HG02763 (cell line): Measurements from ENCODE around the gene CDC40.
A peak's percentile ranks its signal among the peaks of the same experiment; 100 is the strongest.
"Not testable (repeated sequence)": the region's sequence is repeated elsewhere in the genome, so short reads cannot be mapped to it uniquely, and the experiment has no call there.

Experiments
- ATAC-seq: cut with Tn5 transposase; IDR thresholded peaks from one replicate; pipeline ENCODE4 v1.9.1; 2021; ENCODE audit warnings: mild to moderate bottlenecking, moderate library complexity; ENCODE audit not compliant: unreplicated experiment

The CDC40 gene

DNA sequence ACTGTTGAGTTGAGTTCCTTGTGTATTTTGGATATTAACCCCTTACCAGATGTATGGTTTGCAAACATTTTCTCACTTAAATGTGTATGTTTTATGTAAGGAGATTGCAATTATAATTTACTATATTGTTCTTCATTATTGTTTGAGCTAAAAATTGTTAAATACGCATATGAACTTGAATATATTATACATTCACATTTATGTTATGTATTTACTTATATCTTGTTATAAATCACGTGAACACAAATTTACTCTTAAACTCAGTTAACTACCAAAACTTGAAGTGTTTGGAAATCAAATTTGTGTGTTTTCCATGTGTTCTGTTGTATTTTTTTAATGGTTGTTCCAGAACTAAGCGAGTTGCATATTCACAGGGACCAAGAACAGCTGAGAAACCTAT, 18.3 kb downstream of the CDC40 start:
- no peak for ATAC-seq

DNA sequence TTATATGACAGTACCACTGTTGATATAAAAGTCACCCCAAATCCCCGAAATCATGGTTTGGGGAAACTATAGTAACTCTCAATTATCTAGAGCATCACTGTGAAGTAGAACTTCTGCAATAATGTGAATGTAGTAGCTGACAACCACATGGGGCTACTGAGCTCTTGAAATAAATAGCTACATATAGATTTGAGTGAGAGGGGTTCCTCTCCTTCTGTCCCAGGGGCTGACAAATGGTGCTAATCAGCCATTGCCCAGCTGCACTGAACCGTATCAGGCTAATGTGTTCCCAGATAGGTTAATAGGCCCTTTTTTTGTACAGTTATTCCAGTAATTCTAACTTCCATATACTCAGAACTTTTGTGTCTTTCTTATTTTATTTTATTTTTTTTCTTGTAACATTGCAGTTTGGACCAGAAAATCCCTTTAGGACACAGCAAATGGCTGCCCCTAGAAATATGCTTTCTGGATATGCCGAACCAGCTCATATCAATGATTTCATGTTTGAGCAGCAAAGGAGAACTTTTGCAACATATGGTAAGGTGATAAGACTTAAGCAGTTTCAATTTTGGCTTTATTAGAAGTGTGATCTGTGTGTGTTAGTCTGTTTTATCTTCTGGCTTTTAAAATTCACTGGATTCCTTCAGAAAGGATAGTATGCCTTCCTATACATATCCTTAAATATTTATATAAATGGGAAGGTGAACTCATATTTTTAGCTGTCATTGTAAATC, 21.1 kb downstream of the CDC40 start:
- ATAC-seq = no peak

- no peak for ATAC-seq
Measured at GRCh38 chr6:110207652-110208051, 27.4 kb downstream of the CDC40 start.

- ATAC-seq = no peak
Measured at GRCh38 chr6:110211753-110212152, 31.5 kb downstream of the CDC40 start.

- ATAC-seq = no peak
Measured at GRCh38 chr6:110214338-110214737, 34.1 kb downstream of the CDC40 start.

DNA sequence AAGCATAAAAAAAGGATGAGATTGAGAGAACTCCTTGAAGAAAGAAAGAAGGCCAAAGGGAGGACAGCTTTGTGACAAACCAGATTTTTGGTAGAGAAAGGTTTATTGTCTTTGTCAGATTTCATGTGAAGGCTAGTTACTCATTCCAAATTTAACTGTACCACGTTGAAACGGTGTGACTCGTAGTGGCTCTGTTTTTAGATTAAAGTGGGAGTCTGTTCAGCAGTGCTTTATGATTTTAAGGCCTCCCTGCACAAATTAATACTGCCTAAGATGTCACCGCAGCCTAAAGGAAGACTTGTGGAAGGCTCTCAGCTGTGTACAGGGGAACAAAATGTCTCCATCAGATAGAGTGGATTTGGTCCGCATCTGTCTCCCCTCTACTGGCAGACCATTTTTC, 35.9 kb downstream of the CDC40 start:
- ATAC-seq = no peak

- no peak for ATAC-seq
Measured at GRCh38 chr6:110217266-110217665, 37.0 kb downstream of the CDC40 start.

- ATAC-seq = no peak
Measured at GRCh38 chr6:110221738-110222137, 41.5 kb downstream of the CDC40 start.

DNA sequence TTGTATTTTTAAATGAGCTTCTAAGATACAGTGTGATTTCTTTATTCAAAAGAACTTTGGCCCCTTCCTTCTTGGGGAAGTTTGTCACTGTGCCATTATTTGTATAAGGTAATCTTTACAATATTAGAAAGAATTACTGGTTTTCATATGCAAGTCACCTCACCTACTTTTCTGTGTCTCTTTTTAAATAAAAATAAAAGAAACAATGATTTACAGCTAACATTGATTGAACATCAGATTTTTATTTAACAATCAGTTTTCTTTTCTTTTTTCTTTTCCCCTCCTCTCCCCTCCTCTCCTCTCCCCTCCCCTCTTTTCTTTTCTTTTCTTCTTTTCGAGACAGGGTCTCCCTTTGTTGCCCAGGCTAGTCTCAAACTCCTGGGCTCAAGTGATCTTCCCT, 46.0 kb downstream of the CDC40 start:
- ATAC-seq = no peak

GRCh38 chr6:110232450-110232849, 52.2 kb downstream of the CDC40 start:
- no peak for ATAC-seq

- peak; percentile 93 for ATAC-seq
Measured at GRCh38 chr6:110233770-110234374, 53.6 kb downstream of the CDC40 start.

- ATAC-seq = not testable (repeated sequence)
Measured at GRCh38 chr6:110236007-110236406, 55.8 kb downstream of the CDC40 start.

DNA sequence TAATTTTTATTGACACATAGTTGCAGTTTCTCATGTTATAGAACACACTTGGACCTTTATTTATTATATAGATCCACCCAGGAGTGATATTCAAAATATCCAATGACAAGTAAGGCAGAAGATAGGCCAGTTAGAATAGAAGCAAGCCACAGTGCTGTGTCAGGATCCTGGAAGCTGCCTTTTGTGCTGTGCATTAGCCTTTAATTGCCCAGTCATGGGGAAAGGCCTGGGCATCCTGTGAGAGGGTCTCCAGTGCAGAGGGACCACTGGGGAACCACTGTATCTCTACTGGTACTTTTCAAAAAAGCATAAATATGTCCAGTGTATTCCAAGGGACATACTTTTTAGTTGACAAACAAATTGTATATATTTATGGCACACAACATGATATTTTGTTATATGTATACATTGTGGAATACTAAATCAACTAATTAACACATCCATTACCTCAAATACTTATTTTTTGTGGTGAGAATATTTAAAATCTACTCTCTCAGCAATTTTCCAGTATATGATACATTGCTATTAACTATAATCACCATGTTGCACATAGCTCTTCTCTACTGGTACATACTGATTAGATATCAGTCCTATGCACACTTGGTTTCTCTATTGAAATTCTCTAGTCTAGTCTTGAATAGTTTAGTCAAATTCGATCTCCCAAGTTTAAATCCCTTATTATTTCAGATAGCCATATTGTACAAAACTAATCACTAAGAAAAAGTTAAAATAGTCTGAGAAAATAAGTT, 59.5 kb downstream of the CDC40 start:
- no peak for ATAC-seq

GRCh38 chr6:110244621-110245020, 64.4 kb downstream of the CDC40 start:
- not testable (repeated sequence) for ATAC-seq

GRCh38 chr6:110246378-110246777, 66.2 kb downstream of the CDC40 start:
- ATAC-seq = no peak

DNA sequence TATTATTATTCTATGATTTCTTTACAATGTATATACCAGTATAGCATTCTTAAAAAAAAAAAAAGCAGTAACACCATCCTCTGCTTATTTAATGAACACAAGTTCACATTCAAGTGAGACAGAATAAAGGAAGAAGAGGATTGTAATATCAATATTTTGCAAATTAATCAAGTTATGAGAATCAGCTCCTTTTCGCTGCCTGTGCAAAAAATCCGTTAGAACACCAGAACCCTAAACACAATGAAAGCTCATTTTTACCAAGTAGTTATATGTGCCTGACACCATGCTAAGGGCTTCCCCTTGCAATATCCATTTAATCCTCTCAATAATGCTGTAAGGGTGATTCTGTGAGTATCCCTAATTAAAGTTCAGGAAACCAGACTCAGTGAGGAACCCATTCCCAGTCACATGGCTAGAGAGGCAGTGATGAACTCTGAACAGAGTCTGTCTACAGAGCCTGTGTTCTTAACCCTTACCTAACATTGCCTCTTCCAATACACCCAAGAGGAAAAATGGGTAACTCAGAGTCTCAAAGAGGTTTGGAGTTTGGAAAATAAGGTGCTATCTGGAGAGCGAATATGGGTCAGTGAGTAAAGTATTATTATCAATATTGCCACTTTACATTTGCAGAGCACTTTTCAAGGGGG, 66.8 kb downstream of the CDC40 start:
- no peak for ATAC-seq

GRCh38 chr6:110250058-110250457, 69.8 kb downstream of the CDC40 start:
- no peak for ATAC-seq

DNA sequence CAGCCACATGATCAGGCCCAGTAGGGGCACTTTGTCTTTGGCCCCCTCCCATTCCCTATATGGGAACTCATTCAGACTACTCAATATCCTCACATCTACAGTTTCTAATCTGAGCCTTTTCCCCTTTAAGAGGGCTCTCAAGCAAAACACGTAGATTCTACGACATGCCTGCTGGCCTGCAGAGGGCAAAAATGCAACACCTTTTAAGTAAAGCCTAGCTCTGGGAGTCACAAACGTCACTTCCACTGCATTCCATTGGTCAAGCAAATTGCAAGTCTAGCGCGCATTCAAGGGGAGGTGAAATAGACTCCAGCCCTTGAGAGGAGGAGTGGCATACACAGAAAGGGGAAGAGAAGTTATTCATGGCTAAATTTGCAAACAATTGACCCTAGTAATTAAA, 70.6 kb downstream of the CDC40 start:
- no peak for ATAC-seq

GRCh38 chr6:110255211-110255750, 75.1 kb downstream of the CDC40 start:
- no peak for ATAC-seq

DNA sequence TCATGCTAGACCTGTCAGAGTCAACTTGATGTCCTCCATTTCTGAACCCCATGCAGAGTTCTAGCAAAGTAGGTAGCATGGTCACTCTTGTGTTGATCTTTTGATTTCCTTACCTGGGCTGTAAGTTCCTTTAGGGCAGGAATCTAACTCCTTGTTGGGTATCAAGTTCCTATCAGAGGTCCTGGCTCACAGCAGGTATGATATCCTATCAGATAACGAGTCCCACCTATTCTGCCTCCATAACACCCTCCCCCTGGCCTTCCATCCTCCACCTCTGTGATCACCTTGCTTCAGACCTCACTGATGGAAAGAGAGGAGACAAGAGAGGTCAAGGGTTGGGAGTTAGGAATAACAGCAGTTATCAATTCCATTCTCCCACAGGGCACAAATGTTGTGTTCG, 76.1 kb downstream of the CDC40 start:
- no peak for ATAC-seq

- no peak for ATAC-seq
Measured at GRCh38 chr6:110265273-110265672, 85.0 kb downstream of the CDC40 start.
